ENCODE measurements around the gene MAP3K2. TPM values are rescaled to one million over a fixed set of nuclear protein-coding genes. Genes with fewer than 3 reads are reported as not detected.

The MAP3K2 gene
- total RNA-seq, 2 experiments from 2014 or later, result 103 to 105 TPM

DNA sequence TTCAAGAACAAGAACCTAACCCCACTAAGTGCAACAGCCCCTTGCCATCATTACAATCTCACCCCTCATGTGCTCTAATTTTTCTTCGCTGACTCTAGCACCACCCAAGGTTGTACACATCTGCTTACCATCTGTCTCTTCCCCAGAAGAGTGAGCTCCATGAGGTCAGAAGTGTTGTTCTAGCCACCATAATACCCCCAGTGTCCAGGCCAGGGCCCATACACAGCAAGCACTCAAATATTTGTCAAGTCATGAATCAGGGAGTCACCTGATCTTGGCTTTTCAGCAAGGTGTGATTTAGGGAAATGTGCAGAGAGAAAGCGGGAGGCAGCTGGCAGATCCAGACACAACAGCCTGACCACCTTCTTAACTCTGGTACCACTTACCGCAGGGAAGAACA is 99.5 kb downstream of the MAP3K2 start:
- Histone ChIP-seq H3K4me3 (ENCODE audit: low read length) (no peak overlapping the region), H3K27me3 (ENCODE audit: control insufficient read depth in 1 of 2, insufficient read depth in 2 of 2, low read length in 2 of 2) (no peaks in the 10 kb centered on the region), H3K4me1 (ENCODE audit: insufficient read depth, low read length) (peaks cover 9% of the 10 kb centered on the region), H3K27ac (ENCODE audit: low read depth in 1 of 2, low read length in 2 of 2) (no peak overlapping the region), H3K36me3 (ENCODE audit: insufficient read depth, low read length) (peaks cover 94% of the 10 kb centered on the region), H3K9me3 (ENCODE audit: control insufficient read depth in 1 of 2, insufficient read depth in 1 of 2, low read length in 2 of 2) (no peaks in the 10 kb centered on the region)
- Mint-ChIP-seq H3K27ac (no peak overlapping the region), H3K4me3 (no peak overlapping the region), H3K4me1 (ENCODE audit: low read depth) (peaks cover 34% of the 10 kb centered on the region), H3K36me3 (ENCODE audit: low read depth) (peaks cover 98% of the 10 kb centered on the region), H3K27me3 (no peaks in the 10 kb centered on the region), H3K9me3 (no peaks in the 10 kb centered on the region)
- DNase-seq (no peak), ATAC-seq (ENCODE audit: poor library complexity) (no peak)
- ChIA-PET POLR2A (no interaction called here), CTCF (interaction anchor here (1.1 kb wide), 1 partner anchor 191 kb away, joined by 4 read pairs; no protein-coding TSS in a partner anchor)
- intact Hi-C loops (cut with DNase I, micrococcal nuclease), result no loop called here
- TF ChIP-seq, protein P1, sequence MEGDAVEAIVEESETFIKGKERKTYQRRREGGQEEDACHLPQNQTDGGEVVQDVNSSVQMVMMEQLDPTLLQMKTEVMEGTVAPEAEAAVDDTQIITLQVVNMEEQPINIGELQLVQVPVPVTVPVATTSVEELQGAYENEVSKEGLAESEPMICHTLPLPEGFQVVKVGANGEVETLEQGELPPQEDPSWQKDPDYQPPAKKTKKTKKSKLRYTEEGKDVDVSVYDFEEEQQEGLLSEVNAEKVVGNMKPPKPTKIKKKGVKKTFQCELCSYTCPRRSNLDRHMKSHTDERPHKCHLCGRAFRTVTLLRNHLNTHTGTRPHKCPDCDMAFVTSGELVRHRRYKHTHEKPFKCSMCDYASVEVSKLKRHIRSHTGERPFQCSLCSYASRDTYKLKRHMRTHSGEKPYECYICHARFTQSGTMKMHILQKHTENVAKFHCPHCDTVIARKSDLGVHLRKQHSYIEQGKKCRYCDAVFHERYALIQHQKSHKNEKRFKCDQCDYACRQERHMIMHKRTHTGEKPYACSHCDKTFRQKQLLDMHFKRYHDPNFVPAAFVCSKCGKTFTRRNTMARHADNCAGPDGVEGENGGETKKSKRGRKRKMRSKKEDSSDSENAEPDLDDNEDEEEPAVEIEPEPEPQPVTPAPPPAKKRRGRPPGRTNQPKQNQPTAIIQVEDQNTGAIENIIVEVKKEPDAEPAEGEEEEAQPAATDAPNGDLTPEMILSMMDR (IDR thresholded peaks at IDR 0.05), result no peak

GRCh38 chr2:127283275-127283674 is 104.5 kb downstream of the MAP3K2 start:
- Mint-ChIP-seq H3K27ac (no peak overlapping the region), H3K36me3 (ENCODE audit: low read depth) (peaks cover 100% of the 10 kb centered on the region), H3K9me3 (no peaks in the 10 kb centered on the region), H3K4me3 (no peak overlapping the region), H3K27me3 (no peaks in the 10 kb centered on the region), H3K4me1 (ENCODE audit: low read depth) (peaks cover 33% of the 10 kb centered on the region)
- H3K36me3 ChIP-seq (ENCODE audit: insufficient read depth, low read length), result peaks cover 96% of the 10 kb centered on the region
- TF ChIP-seq, protein P1 (IDR thresholded peaks at IDR 0.05), result no peak
- no peak overlapping the region for H3K4me3 ChIP-seq (ENCODE audit: low read length)
- DNase-seq (no peak), ATAC-seq (ENCODE audit: poor library complexity) (no peak)
- no peak overlapping the region for H3K27ac ChIP-seq (ENCODE audit: low read depth in 1 of 2, low read length in 2 of 2)
- POLR2A ChIA-PET, result no interaction called here
- no peaks in the 10 kb centered on the region for H3K9me3 ChIP-seq (ENCODE audit: control insufficient read depth in 1 of 2, insufficient read depth in 1 of 2, low read length in 2 of 2)
- CTCF ChIA-PET, result no interaction called here
- no peaks in the 10 kb centered on the region for H3K27me3 ChIP-seq (ENCODE audit: control insufficient read depth in 1 of 2, insufficient read depth in 2 of 2, low read length in 2 of 2)
- intact Hi-C loops (cut with DNase I, micrococcal nuclease), result no loop called here
- no peaks in the 10 kb centered on the region for H3K4me1 ChIP-seq (ENCODE audit: insufficient read depth, low read length)

DNA sequence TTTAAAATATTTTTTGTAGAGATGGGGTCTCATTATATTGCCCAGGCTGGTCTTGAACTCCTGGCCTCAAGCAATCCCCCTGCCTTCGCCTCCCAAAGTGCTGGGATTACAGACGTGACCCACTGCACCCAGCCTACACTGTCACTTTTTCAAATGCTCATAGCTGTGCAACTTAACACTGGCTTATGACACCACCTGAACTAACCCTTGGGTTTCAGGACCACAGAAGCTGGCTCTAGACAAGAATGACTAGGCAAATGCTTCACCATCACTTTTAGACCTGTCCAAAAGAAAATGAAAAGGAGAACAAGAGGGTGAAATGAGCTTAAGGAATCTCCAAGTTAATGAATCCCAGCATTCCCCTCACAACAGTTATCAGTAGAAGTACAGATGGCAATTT is 107.1 kb downstream of the MAP3K2 start:
- intact Hi-C loops (cut with DNase I, micrococcal nuclease), result no loop called here
- TF ChIP-seq, protein P1 (IDR thresholded peaks at IDR 0.05), result no peak
- peaks cover 100% of the 10 kb centered on the region for H3K36me3 Mint-ChIP-seq (ENCODE audit: low read depth)
- no peaks in the 10 kb centered on the region for H3K9me3 Mint-ChIP-seq
- H3K27me3 ChIP-seq (ENCODE audit: control insufficient read depth in 1 of 2, insufficient read depth in 2 of 2, low read length in 2 of 2), result no peaks in the 10 kb centered on the region
- H3K27me3 Mint-ChIP-seq, result no peaks in the 10 kb centered on the region
- H3K4me3 ChIP-seq (ENCODE audit: low read length), result no peak overlapping the region
- CTCF ChIA-PET, result interaction anchor here (0.6 kb wide), 1 partner anchor 524 kb away, joined by 3 read pairs; no protein-coding TSS in a partner anchor
- no peak overlapping the region for H3K27ac ChIP-seq (ENCODE audit: low read depth in 1 of 2, low read length in 2 of 2)
- ATAC-seq (ENCODE audit: poor library complexity) (no peak), DNase-seq (no peak)
- H3K27ac Mint-ChIP-seq, result peak overlapping the region; percentile 49
- POLR2A ChIA-PET, result interaction anchor here (1.0 kb wide), 1 partner anchor 13 kb away, joined by 3 read pairs; the partner anchor contains the start of gene ERCC3
- H3K4me3 Mint-ChIP-seq, result no peak overlapping the region
- no peaks in the 10 kb centered on the region for H3K4me1 ChIP-seq (ENCODE audit: insufficient read depth, low read length)
- H3K4me1 Mint-ChIP-seq (ENCODE audit: low read depth), result peaks cover 36% of the 10 kb centered on the region
- peaks cover 95% of the 10 kb centered on the region for H3K36me3 ChIP-seq (ENCODE audit: insufficient read depth, low read length)
- H3K9me3 ChIP-seq (ENCODE audit: control insufficient read depth in 1 of 2, insufficient read depth in 1 of 2, low read length in 2 of 2), result no peaks in the 10 kb centered on the region
